ENCODE data around the gene AUP1.

- no peak for TF ChIP-seq ZNF565 (CRISPR knock-in tag; conservative IDR thresholded peaks at IDR 0.05; ENCODE audit: low read depth)
- TF ChIP-seq ISL1 (CRISPR knock-in tag; IDR thresholded peaks at IDR 0.05): no peak
- no peak for TF ChIP-seq ZFP3 (CRISPR knock-in tag; IDR thresholded peaks at IDR 0.05)
- TF ChIP-seq ARNTL (CRISPR knock-in tag; IDR thresholded peaks at IDR 0.05; ENCODE audit: borderline replicate concordance, low read depth): no peak
- TF ChIP-seq ZFP30 (CRISPR knock-in tag; IDR thresholded peaks at IDR 0.05): no peak
- no peak for TF ChIP-seq RARB (CRISPR knock-in tag; IDR thresholded peaks at IDR 0.05)
- TF ChIP-seq TCF4 (CRISPR knock-in tag; IDR thresholded peaks at IDR 0.05; ENCODE audit: borderline replicate concordance): no peak
- TF ChIP-seq TSHZ2 (CRISPR knock-in tag; IDR thresholded peaks at IDR 0.05): no peak
- TF ChIP-seq, protein P1, sequence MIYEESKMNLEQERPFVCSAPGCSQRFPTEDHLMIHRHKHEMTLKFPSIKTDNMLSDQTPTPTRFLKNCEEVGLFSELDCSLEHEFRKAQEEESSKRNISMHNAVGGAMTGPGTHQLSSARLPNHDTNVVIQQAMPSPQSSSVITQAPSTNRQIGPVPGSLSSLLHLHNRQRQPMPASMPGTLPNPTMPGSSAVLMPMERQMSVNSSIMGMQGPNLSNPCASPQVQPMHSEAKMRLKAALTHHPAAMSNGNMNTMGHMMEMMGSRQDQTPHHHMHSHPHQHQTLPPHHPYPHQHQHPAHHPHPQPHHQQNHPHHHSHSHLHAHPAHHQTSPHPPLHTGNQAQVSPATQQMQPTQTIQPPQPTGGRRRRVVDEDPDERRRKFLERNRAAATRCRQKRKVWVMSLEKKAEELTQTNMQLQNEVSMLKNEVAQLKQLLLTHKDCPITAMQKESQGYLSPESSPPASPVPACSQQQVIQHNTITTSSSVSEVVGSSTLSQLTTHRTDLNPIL (CRISPR knock-in tag; IDR thresholded peaks at IDR 0.05; ENCODE audit: low read depth): no peak
- no peak for TF ChIP-seq PATZ1 (CRISPR knock-in tag; IDR thresholded peaks at IDR 0.05; ENCODE audit: borderline replicate concordance)
These were observed 26.6 kb downstream of the AUP1 start for GRCh38 chr2:74502720-74503505.

Data from SK-N-SH treated with all-trans-retinoic acid at 6 μM for 48 hours (cell line).